NCI-H1048 (cell line): ENCODE measurements around the gene ARHGAP22.

Source experiments
- DNase-seq: peaks from one replicate; lab custom pipeline; 2025; lab: John Stamatoyannopoulos, UW

Gene ARHGAP22

DNA sequence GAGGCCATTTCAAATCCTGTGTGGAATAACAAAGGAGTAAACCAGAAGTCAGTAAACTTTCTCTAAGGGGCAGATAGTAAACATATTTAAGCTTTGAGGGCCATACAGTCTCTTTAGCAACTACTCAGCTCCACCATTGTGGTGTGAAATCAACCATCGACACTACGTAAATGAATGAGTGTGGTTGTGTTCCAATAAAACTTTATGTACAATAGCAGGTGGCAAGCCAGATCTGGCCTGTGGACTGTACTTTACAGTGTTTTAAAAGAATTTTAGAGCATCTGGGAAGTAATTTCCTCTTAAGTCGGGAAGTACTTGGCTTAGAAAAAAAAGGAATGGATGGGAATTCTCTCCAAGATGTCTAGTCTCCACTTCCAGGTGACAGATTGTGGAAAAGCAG is 71.3 kb downstream of the ARHGAP22 start:
- DNase-seq = no peak

DNA sequence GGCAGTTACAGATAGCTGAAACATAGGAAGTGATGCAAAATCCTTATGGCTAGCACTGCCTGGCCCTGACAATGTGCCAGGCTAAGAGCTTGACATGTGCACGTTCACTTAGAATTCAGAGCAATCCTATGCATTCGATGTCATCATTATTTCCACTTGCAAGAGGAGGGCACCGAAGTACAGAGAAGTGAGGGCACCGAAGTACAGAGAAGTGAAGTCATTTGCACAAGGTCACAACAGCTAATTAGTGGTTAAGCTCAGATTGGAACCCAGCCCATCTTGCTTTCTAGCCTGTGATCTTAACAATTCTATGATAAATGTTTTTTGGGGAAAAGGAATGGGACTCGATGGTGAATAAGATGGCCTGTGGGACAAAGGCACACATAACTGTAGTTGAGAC is 73.4 kb downstream of the ARHGAP22 start:
- no peak for DNase-seq

DNA sequence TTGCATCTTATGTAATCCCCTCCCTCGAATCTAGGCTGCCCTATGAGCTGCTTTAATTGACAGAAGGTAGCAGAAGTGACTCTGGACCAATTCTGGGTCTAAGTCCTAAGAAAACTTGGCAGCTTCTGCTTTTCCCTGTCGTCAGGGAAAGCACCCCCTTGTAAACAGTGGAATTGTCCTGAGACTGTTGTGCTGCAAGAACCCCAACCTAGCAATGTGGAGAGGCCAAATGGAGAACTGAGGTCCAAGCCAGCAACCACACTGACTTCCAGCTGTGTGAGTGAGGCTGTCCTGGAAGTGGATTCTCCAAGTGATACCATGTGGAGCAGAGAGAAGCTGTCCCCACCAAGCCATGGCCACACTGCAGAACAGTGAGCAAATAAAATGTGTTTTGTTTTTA is 75.5 kb downstream of the ARHGAP22 start:
- no peak for DNase-seq

DNA sequence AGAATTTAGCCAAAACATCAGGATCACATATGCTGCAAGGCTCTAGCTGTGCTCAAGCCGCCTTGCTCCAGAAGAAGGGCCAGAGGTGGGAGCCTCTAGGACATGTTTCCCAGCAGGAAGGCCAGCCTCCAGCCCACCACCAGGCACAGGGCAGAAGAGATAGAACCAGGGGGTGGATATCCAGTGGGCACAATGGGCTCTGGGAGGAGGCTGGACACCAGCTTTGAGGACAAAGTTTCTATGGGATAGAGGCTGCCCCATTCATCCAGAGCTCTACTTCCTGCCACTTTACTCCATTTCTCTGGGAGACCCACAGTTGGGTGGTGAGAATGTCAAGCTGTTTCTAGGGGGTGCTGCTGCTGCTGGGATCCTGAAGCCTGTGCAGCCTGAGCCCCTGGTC is 77.1 kb downstream of the ARHGAP22 start:
- DNase-seq = no peak

DNA sequence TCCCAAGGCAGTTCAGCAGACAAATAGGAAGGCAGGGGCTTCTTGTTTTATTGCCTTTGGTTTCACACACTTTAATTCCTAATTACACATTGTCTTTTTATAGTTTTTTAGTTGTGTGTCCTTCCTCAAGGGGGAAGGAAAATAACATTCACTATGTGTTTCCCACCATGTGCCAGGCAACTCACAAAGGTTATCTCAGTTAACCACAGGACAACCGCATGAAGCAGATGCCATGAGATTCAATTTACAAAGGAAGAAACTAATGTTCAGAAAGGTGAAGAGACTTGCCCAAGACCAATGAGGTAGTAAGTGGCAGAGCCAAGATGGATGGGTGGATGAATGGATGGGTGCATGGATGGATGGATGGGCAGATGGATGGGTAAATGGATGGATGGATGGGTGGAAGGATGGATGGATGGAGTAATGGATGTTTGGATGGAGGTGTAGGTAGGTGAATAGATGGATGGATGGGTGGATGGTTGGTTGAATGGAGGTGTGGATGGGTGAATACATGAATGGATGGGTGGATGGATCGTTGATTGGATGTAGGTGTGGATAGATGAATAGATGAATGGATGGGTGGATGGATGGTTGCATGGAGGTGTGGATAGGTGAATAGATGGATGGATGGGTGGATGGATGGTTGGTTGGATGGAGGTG is 77.9 kb downstream of the ARHGAP22 start:
- no peak for DNase-seq

DNA sequence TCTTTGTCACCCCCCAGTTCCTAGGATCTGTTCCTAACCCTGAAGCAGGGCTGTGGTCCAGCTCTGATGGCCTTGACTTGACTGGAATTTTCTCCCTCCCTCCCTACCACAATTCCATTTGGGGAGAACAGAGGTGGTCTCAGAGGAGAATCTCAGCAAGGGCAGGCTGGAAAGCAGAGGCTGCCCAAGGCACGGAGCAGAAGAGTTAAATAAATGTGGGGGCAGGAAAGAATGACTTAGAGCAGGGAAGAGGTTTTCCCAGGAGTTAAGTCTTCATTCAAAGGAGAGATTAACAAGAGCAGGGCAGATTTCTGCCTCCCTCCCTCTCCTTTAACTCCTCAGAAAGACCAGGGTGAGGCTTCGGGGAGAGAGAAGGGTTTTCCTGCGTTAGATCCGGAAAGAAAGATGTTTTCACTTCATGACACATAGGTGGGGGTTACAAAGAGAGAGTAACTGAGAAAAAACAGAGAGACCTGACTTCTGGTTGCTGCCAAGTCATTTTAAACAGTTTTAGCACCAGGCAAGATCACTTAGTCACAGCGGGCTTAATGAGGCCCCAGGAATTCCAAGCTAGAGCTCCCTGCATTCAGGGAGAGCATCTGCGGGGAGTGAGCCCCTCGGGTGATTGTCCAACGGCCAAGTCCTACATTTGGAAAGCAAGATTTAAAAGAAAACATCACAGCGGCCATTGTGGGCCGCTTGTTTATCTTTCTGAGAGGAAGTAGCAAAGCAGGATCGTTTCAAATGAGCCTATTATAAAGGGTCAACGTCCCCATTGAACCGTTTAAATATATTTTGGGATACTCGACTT is 78.7 kb downstream of the ARHGAP22 start:
- no peak for DNase-seq

DNA sequence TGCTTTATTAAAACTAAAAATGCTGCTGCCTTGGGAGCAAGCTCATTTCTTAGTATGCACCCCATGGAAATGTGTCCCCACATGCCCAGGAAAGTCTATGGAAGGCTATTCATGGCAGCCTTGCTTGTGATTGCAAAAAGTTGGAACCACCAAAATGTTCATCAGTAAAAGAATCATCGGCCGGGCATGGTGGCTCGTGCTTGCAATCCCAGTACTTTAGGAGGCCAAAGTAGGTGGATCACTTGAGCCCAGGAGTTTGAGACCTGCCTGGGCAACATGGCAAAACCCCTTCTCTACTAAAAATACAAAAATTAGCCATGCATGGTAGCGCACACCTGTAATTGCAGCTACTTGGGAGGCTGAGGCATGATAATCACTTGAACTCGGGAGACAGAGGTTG is 79.8 kb downstream of the ARHGAP22 start:
- DNase-seq = no peak

DNA sequence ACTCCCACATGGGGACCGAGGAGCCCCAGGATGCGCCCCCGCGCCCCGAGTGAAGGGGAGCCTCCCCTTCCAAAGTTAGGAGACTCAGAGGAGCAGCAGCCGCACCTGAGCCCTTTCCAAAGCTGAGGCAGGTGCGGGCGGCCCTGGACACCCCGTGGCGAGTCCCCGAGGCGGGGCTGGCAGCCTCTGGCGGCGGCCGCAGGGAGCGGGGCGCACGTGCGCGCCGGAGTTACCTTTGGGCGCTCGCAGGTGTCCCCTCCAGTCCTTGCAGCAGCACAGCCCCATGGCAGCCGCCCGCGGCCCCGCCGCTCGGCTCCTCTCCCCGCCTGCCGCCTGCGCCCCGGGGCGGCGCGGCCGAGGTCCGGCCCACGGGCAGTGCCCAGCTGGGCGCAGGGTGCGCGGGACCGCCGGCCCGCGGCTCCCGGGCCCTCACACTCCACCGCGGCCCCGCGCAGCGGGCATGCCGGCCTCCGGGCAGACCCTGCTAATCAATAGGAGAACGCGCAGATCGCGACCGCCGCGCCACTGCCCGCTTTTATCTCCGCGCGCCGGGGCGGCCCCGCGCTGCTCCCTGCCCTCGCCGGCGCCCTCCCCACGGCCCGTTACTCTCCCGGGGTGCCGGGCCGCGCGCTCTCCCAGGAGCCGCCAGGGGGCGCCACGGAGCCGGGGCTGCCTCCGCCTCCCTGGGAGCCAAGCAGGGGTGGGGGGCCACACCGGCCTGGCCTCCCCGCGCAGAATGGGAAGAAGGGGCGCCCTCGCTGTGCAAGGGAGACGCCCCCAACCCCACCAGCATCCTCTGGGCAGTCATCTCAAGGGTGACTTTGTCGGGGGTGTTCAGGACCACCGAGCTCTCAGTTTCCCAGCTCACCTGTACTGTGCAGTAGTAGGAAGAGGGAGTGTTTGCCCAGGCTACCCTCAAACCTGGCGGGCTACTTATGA is 80.8 kb downstream of the ARHGAP22 start:
- no peak for DNase-seq

DNA sequence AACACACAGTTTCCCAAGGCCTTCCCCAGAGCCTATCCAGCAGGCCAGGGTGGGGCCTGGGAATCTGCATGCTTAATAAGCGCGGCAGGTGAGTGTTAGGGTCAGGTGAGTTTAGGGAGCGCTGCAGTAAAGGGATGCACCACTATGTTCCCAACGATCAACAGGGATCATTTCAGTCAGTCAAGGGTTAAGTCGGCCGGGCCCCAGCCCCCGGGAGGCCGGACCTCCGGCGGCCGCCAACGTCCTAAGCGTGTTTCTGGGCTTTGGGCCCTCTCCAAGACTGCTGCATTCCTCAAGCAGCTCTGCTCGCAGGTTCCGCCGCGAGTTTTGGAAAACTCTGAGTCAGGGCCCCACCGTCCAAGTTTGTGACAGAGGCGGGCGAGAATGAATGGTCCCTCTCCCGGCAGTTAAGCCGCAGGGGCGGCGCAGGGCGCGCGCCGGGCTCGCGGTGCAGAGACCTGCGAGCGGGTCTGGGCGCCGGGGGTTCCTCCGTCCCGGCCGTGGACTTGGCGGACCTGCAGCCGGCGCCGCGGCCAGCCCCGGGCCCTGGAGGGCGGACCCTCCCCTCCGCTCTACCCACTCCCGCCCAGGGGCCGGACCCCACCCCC is 81.6 kb downstream of the ARHGAP22 start:
- no peak for DNase-seq

DNA sequence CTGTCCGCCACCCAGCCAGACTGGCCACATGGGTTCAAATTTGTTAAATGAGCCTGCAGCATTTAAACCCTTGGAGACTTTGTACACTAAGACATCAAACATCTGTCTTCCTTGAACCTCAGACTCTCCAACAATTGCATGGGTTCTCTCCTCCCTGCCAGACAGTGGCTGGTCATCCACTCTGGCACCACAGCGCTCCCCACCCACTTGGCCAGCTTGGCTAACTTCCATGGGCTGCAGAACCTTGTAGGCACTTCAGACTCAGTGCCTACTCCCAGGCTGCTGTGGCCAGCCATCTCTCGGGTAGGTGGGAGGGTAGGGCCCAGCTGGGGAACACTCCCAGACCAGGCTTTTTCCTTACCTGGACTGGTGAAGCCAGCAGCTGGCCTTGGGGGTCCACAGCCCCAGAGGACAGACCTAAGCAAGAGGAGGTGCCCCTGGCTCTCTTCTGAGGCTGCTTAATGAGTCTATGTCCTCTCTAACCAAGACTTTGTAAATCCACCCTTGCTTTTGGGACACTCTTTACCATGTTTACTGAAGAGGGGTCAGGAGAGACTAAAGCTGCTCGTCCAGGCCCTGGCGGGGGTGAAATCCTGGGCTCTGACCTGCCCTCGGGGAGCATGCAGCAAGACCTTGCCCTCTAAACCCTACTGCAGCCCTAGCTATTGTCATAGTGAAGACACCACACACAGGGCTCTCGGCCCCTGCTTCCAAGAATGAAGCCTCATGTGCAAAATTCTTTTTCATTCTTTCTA is 82.7 kb downstream of the ARHGAP22 start:
- DNase-seq = no peak

DNA sequence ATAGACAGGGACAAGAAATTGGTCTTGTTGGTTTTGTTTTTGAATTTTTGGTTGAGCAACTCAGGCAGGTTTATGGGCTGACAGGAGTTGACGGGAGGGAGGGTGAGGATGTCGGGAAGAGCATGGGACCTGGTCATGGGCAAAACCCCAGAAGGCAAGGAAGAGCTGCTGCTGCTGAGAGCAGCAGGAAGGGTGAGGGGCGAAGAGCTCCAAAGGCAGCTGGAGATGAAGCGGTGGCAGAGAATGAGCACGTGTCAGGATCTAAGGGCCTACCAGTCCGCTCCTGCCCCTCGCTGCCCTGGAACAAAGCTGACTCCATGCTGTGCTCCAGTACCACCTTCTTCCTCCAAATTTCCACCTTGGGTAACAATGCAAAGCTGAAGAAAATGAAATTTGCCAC is 84.3 kb downstream of the ARHGAP22 start:
- DNase-seq = no peak

DNA sequence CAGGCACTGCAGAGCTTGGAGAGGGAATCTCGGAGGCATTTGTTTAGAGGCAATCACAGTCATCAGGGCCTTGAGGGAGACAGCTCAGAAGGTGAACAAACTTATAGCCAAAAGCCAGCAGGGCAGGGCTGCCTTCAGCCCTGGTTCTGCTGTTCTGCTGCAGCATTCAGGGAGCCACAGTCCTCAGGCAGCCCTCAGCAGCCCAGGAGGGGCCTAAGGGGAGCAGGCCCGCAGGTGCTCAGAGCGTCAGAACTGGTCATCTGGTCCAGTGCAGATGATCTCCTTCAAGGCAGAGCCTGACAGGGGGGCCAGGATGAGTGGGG is 84.7 kb downstream of the ARHGAP22 start:
- DNase-seq = no peak

DNA sequence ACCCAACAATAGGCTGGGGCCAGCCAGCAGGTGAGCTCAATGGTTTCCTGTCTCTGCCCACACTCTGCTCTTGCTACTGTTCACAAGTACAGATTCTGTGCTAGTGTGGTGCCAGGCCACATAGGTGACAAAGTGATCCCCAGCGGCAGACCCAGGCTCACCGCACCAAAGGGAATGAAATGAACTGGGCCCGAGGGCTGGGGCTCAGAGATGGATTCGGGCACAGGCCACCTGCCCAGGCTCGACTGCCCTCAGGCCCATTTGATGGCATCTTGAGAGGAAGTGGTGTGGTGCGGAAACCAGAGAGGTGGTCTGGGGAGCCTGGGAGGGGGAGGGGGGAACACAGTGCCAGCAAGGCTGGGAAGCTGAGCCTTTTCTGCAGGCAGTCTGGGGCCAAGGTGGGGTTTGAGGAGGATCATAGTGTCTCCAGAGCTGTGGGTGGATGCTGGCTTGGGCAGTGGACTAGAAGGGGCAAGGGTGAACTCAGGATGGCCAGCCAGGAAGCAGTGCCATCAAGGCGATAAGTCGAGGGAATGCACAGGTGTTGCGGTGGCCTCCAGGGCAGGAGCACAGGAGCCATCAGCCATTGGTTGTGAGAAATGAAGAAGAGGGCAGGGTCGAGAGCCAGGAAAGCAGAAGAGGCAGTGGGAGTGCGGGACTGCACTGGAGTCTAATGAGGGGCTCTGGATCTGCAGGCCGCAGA is 85.2 kb downstream of the ARHGAP22 start:
- no peak for DNase-seq

DNA sequence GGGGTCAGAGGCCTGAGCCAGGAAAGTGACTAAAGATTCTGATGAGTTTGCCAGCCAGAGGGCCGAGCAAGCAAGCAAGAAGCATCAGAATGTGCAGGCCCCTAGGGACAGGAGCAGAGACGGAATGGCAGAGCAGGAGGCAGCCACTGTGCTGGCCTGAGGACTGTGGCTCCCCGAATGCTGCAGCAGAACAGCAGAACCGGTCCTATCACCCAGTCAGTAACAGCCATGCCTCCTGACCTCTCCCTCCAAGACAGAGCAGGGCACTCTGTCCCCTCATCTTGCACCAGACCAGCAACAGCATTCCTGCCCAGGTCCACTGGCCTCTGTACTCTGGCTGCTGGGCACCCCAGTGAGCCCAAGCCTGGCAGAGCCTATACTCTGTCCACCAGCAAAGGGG is 85.9 kb downstream of the ARHGAP22 start:
- DNase-seq = no peak

DNA sequence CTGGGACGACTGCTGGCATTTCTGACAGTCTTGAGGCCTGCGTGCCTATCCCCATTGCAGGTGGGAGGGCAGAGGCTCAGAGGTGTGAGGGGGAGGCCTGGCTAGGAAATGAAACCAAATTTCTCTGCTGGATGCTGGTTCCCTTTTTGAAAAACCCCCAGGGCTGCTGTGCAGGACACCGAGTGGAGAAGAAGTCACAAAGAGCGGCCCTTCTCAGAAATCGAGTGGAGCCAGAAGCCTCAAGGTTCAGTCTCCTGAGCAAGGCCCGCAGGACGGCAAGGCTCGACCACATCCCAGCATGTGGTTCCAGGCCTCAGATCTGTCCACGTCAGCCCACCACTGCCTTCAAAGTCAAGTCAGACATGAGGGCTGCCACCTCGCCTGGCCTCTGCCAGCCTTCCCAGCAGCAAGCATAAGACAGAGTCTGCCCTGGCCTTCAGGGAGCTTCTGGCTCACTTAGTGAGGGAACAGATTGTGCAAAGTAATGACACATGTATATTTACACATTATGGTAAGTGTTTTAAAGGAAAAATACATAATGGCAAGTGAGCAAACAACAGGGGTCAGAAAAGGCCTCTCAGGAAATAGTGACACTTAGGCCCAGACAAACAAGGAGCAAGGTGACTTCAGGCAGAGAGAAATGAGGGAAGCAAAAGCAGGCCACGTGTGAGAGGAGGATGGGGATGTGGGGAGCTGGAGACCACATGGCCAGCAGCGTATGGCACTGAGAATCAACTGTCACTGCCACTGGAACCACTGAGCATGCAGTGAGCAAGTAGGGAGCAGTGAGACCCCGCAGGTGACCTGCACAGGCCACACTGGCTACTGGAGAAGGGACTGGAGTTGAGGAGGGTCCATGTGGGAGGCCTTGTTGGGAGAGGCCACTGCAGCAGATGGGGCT is 86.7 kb downstream of the ARHGAP22 start:
- no peak for DNase-seq

DNA sequence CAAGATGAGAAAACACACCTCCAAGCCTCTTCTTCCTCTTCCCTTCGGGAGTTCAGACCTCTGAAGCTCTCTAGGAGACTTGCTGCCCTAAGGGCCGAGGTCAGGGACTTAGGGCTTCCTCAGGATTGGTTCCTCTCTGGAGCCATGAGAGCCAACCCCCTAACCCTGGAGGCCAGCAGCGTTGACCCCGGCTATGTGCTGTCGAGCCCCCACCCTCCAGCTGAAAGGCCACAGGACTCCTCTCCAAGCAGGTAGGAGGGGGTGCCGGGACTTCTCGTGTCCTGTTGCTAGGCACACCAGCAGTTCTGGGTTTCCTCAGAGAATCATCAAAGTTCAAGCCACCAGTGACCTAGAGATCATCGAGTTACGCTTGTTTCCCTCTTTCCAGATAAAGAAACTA is 87.4 kb downstream of the ARHGAP22 start:
- no peak for DNase-seq

DNA sequence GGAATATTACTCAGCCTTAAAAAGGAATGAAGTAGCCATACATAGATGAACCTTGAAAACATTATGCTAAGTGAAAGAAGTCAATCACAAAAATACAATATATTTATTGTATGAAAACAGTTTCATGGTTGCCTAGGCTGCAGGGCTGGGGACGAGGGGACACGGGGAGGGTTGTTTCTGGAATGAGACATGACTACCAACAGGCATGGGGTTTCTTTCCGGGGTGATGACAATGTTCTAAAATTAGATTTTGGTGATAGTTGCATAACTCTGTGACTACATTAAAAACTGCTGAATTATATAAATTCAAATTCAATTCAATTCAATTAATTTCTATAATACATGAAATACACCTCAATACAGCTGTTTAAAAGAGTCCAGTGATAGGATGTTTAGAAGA is 88.0 kb downstream of the ARHGAP22 start:
- no peak for DNase-seq

DNA sequence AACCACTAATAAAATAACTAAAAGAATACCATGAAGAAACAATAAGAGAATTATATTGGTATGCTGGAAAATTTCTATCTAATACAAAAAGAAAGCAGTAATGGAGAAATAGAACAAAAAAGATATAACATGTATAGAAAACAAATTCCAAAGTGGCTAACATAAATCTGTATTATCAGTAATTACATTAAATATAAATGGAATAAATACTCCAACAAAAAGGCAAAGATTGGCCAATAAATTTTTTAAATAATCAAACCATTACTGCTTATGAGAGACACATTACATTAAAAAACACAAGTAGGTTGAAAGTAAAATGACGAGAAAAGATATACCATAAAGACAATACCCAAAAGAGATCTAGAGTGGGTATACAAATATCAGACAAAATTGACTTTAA is 90.0 kb downstream of the ARHGAP22 start:
- no peak for DNase-seq

DNA sequence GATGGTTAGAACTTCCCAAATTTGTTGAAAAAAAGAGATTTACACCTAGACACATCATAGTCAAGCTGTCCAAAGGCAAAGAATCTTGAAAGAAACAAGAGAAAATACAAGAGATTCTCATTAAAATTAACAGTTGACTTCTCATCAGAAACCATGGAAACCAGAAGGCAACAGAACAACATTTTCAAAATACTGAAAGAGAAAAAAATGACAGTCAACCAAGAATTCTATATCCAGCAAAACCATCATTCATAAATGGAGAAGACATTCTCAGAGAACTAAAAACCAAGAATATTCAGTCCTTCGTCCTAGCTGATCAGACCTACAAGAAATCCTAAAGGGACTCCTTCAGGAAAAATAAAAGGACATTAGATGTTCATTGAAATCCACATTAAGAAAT is 90.6 kb downstream of the ARHGAP22 start:
- no peak for DNase-seq

DNA sequence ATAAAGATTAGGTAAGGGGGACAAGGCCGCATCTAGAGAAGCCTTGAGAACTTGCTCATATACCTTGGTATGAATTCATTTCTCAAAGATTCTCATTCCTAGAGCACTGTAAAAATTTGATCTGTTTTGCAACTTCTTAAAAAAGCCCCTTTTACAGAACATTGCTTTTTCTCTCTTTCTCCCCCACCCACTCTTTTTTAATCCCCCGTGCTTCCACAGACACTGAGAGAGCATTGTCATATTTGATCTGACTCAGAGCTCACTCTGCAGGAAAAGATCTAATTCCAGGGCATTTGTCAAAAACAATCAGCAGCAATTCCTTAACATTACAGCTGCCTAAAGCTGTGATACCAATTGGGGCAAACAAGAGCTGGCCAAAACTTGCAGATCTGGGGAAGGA is 92.0 kb downstream of the ARHGAP22 start:
- DNase-seq = no peak
